Endothelial cell of umbilical vein (primary cell): ENCODE results near the gene GOLGA6A. TPM values are rescaled to one million over a fixed set of nuclear protein-coding genes. Genes with fewer than 3 reads are reported as not detected.

Experiments
- BruUV-seq: library from RNA; stranded (reverse); fragments of 400-500 nt; replicated peaks from 2 replicates; lab custom pipeline; 2021; lab: Mats Ljungman, UMichigan
- CTCF ChIA-PET: fragments of 300-600, 350-600 bp; sonication (Branson Sonifier 250); formaldehyde crosslinking; loops from one replicate; lab custom pipeline; 2021; ENCODE audit warnings: antibody characterized with exemption, inconsistent platforms; lab: Charles Lee
- POLR2A ChIA-PET: fragments of 300-600, 350-600 bp; sonication (Branson Sonifier 250); formaldehyde crosslinking; loops from one replicate; lab custom pipeline; 2021; ENCODE audit warnings: antibody characterized with exemption, inconsistent platforms; lab: Charles Lee
- DNase-seq: peaks from one replicate; pipeline ENCODE4 v3.0.0-alpha.2; 2011; ENCODE audit warnings: low read depth, low spot score
- FAIRE-seq: peaks from 2 replicates; lab custom pipeline; 2011; peaks lifted over from hg19 to GRCh38; lab: Jason Lieb, UNC
- H2AFZ ChIP-seq: 2 replicates; pipeline ENCODE4 v1.6.0; 2012; ENCODE audit warnings: low read depth, low read length, control low read depth, inconsistent platforms
- H3K27ac ChIP-seq: 2 replicates; pipeline ENCODE4 v1.5.1; 2011; ENCODE audit warnings: low read depth, mild to moderate bottlenecking, control low read depth, low read length, moderate library complexity; ENCODE audit not compliant: insufficient read depth
- H3K27me3 ChIP-seq, 2 experiments: 2 replicates each; pipeline versions ENCODE4 v1.6.0 to v1.6.1; 2011; ENCODE audit warnings: low read length in 2 of 2, mixed read lengths in 1 of 2; ENCODE audit not compliant: control insufficient read depth in 2 of 2, insufficient read depth in 2 of 2
- H3K36me3 ChIP-seq, 2 experiments: 2 replicates in 1 of 2; 3 replicates in 1 of 2; pipeline ENCODE4 v1.5.1; 2011; ENCODE audit warnings: low read length in 2 of 2, mild to moderate bottlenecking in 1 of 2, moderate library complexity in 1 of 2; ENCODE audit not compliant: control insufficient read depth in 2 of 2, insufficient read depth in 2 of 2; ENCODE audit errors: extremely low read depth in 1 of 2
- H3K4me1 ChIP-seq: 3 replicates; pipeline ENCODE4 v1.5.1; 2011; ENCODE audit warnings: mild to moderate bottlenecking, low read length; ENCODE audit not compliant: control insufficient read depth, insufficient read depth; ENCODE audit errors: extremely low read depth
- H3K4me2 ChIP-seq: 2 replicates; pipeline ENCODE4 v1.6.1; 2011; ENCODE audit warnings: low read length, control low read depth, mixed read lengths; ENCODE audit not compliant: insufficient read depth
- H3K4me3 ChIP-seq, 3 experiments: fragments of 200-600 bp in 1 of 3; sonication (generic), shearing (Covaris generic) in 1 of 3; replicated peaks in 1 of 3; 2 replicates each; pipeline ENCODE4 v1.5.1; 2011 to 2016; ENCODE audit warnings: control low read depth in 3 of 3, low read length in 3 of 3, mild to moderate bottlenecking in 2 of 3, inconsistent platforms in 1 of 3, low read depth in 1 of 3, moderate library complexity in 1 of 3; ENCODE audit not compliant: insufficient read depth in 1 of 3
- H3K79me2 ChIP-seq: 2 replicates; pipeline ENCODE4 v1.6.0; 2012; ENCODE audit warnings: low read length, inconsistent platforms; ENCODE audit not compliant: control insufficient read depth, insufficient read depth
- H3K9ac ChIP-seq: replicated peaks from 2 replicates; pipeline ENCODE3; 2011; ENCODE audit warnings: low read length, control low read depth; ENCODE audit not compliant: insufficient read depth; ENCODE audit errors: extremely low read depth
- H3K9me1 ChIP-seq: replicated peaks from 3 replicates; pipeline ENCODE4 v1.6.0; 2011; ENCODE audit warnings: mild to moderate bottlenecking, low read length; ENCODE audit not compliant: control insufficient read depth, insufficient read depth; ENCODE audit errors: extremely low read depth
- H3K9me3 ChIP-seq: replicated peaks from 2 replicates; pipeline ENCODE4 v1.5.1; 2012; ENCODE audit warnings: low read length, inconsistent platforms; ENCODE audit not compliant: control insufficient read depth, insufficient read depth
- H4K20me1 ChIP-seq: replicated peaks from 2 replicates; pipeline ENCODE3; 2011; ENCODE audit warnings: mild to moderate bottlenecking, low read length; ENCODE audit not compliant: control insufficient read depth, insufficient read depth; ENCODE audit errors: extremely low read depth
- EZH2 ChIP-seq: IDR thresholded peaks from 2 replicates; pipeline ENCODE4 v1.6.1; 2012; ENCODE audit warnings: borderline replicate concordance, low read depth, mild to moderate bottlenecking, moderate library complexity, low read length, inconsistent platforms; ENCODE audit not compliant: severe bottlenecking
- FOS ChIP-seq: IDR thresholded peaks from 2 replicates; pipeline ENCODE4 v1.6.1; 2011; ENCODE audit warnings: mild to moderate bottlenecking, low read length, moderate library complexity, borderline replicate concordance; ENCODE audit not compliant: insufficient read depth
- GATA2 ChIP-seq: IDR thresholded peaks from 2 replicates; pipeline ENCODE4 v1.7.0; 2011; ENCODE audit warnings: low read depth, mild to moderate bottlenecking, moderate library complexity, mixed read lengths, low read length; ENCODE audit not compliant: insufficient read length, insufficient read depth
- JUN ChIP-seq: IDR thresholded peaks from 2 replicates; pipeline ENCODE4 v1.6.1; 2011; ENCODE audit warnings: borderline replicate concordance, low read depth; ENCODE audit not compliant: insufficient read length, insufficient read depth
- MYC ChIP-seq: IDR thresholded peaks from one replicate; pipeline ENCODE4 v1.6.1; 2011; ENCODE audit warnings: mild to moderate bottlenecking, low read depth, low read length
- POLR2A ChIP-seq: IDR thresholded peaks from 2 replicates; pipeline ENCODE4 v1.6.1; 2012; ENCODE audit warnings: low read depth, mild to moderate bottlenecking, control low read depth, low read length
- POLR2AphosphoS5 ChIP-seq: IDR thresholded peaks from 2 replicates; pipeline ENCODE4 v1.6.1; 2012; ENCODE audit warnings: low read depth, mild to moderate bottlenecking, control low read depth, low read length, moderate library complexity; ENCODE audit not compliant: insufficient read depth
- dilution Hi-C: fragments of 300-500 bp; cut with MboI; formaldehyde crosslinking; loops from one replicate; pipeline ENCODE4 v1.15.0; 2019; ENCODE audit warnings: low sequenced_read_pairs; ENCODE audit not compliant: extremely low pct_ligation_motif_present
- intact Hi-C: fragments of 100-400 bp; cut with micrococcal nuclease; formaldehyde crosslinking; loops from one replicate; pipeline ENCODE4 v1.10.0; 2022
- polyA plus RNA-seq, 4 experiments: library from polyadenylated mRNA; depleted of rRNA in 3 of 4; stranded (reverse) in 3 of 4; unstranded in 1 of 4; fragments of >200 nt; gene quantifications; 2 replicates each; pipeline versions ENCODE4 v1.2.1 to v1.2.3, GENCODE V29; 2011 to 2012; ENCODE audit warnings: missing spikeins in 1 of 4
- total RNA-seq: library from RNA; stranded (reverse); gene quantifications from 2 replicates; pipeline ENCODE4 v1.2.3, GENCODE V29; 2021
- TF ChIP-seq, protein P1 (sequence below): IDR thresholded peaks from 2 replicates; pipeline ENCODE4 v1.6.1; 2011; ENCODE audit not compliant: insufficient read depth, insufficient read length
- TF ChIP-seq, protein P2 (sequence below), 2 donors: IDR thresholded peaks; 1 replicate in 1 of 2; 2 replicates in 1 of 2; pipeline ENCODE4 v1.5.1; 2011; ENCODE audit warnings: low read length in 2 of 2, mild to moderate bottlenecking in 2 of 2, moderate library complexity in 2 of 2, control low read depth in 1 of 2, inconsistent platforms in 1 of 2, low read depth in 1 of 2; ENCODE audit not compliant: insufficient read depth in 1 of 2; ENCODE audit errors: extremely low read depth in 1 of 2

GOLGA6A gene
- total and polyA plus RNA-seq, 2 donors (not counting 3 experiments of a cell fraction or from before 2014, with no cell fraction given): not detected

DNA sequence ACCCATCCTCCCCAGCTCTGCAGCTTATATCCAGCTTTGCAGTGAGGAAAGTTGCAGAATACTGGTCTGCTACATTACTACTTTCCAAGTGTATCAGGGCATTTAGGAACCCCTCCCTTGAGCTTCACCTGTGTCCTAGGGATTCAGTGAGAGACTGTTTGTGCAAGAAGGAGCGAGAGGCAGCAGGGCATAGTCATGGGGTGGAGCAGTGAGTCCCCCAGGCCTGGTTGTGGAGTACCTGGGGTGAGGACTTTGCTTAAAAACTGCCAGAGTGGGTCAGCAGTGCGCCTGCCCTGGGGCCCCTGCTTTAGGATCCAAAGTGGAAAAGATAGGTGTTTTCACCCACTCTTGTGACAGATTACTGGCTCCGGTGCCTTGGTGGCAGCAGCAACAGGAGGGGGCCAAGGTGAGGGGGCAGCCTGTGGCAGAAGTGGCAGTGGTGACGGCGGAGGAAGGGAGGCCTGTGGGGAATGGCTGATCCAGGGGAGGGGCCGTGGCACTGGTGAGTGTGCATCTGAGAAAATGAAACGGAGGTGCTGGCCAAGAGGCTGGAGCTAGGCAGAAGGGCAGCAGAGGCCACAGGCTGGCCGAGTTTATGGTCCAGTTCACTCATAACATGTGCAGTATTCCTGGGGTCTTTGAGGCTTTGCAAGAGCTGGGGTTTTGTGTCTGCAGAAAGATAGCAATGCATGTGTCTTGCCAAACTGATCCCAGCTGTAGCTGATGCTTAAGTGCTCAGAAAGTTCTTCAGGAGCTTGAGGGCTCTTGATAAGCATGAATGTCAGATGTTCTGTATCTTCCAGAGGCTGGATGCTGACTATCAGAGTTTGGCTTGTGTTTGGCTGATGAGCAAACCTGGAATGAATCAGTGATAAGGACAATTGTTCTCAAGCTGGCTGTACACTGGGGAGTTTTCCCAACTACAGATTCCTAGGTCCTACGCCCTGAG, 43.4 kb downstream of the GOLGA6A start:
- ChIA-PET CTCF (interaction anchor here (0.9 to 15.1 kb wide), 10 partner anchors 10 to 88 kb away, joined by 3 to 651 read pairs (median 12); partner anchors contain the start of gene PML), POLR2A (no interaction called here)
- peak; percentile 18 for FAIRE-seq
- H3K9me1 ChIP-seq: no peaks in the 10 kb centered on the region
- H3K27ac ChIP-seq: no peak overlapping the region
- dilution Hi-C loops (no loop called here), intact Hi-C loops (no loop called here)
- DNase-seq: no peak
- H3K9me3 ChIP-seq: no peaks in the 10 kb centered on the region
- H3K79me2 ChIP-seq: no peaks in the 10 kb centered on the region
- TF ChIP-seq, protein P1, sequence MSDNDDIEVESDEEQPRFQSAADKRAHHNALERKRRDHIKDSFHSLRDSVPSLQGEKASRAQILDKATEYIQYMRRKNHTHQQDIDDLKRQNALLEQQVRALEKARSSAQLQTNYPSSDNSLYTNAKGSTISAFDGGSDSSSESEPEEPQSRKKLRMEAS: no peak
- no peak for TF ChIP-seq FOS
- no peak for TF ChIP-seq MYC
- TF ChIP-seq, protein P2, sequence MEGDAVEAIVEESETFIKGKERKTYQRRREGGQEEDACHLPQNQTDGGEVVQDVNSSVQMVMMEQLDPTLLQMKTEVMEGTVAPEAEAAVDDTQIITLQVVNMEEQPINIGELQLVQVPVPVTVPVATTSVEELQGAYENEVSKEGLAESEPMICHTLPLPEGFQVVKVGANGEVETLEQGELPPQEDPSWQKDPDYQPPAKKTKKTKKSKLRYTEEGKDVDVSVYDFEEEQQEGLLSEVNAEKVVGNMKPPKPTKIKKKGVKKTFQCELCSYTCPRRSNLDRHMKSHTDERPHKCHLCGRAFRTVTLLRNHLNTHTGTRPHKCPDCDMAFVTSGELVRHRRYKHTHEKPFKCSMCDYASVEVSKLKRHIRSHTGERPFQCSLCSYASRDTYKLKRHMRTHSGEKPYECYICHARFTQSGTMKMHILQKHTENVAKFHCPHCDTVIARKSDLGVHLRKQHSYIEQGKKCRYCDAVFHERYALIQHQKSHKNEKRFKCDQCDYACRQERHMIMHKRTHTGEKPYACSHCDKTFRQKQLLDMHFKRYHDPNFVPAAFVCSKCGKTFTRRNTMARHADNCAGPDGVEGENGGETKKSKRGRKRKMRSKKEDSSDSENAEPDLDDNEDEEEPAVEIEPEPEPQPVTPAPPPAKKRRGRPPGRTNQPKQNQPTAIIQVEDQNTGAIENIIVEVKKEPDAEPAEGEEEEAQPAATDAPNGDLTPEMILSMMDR (IDR thresholded peaks at IDR 0.05; ENCODE audit: extremely low read depth in 1 of 2, insufficient read depth in 1 of 2, low read depth in 1 of 2, low read length in 2 of 2): no peak
- TF ChIP-seq EZH2: no peak
- TF ChIP-seq POLR2A: no peak
- TF ChIP-seq JUN: no peak
- TF ChIP-seq POLR2AphosphoS5: no peak
- TF ChIP-seq GATA2: no peak
- H2AFZ ChIP-seq: no peak overlapping the region
- no peak overlapping the region for H3K4me2 ChIP-seq
- H3K36me3 ChIP-seq: peaks cover 3 to 20% of the 10 kb centered on the region in 2 experiments
- no peaks in the 10 kb centered on the region for H4K20me1 ChIP-seq
- no peaks in the 10 kb centered on the region for H3K27me3 ChIP-seq
- H3K4me1 ChIP-seq: peaks cover 9% of the 10 kb centered on the region
- BruUV-seq: no TSS peak
- no peak overlapping the region for H3K9ac ChIP-seq
- no peak overlapping the region for H3K4me3 ChIP-seq
